PC-9 (cell line): ENCODE data around the gene INTU.

Source experiments
- EZH2 ChIP-seq: fragments of 200-600 bp; sonication (generic); IDR thresholded peaks from 2 replicates; pipeline ENCODE4 v1.8.0; 2017; ENCODE audit warnings: antibody characterized with exemption, low read depth
- TF ChIP-seq, protein P1 (sequence below): fragments of 200-600 bp; sonication (generic); conservative IDR thresholded peaks from 2 replicates; pipeline ENCODE4 v1.6.1; 2017; ENCODE audit warnings: mixed run types, antibody characterized with exemption, mild to moderate bottlenecking, moderate library complexity

DNA sequence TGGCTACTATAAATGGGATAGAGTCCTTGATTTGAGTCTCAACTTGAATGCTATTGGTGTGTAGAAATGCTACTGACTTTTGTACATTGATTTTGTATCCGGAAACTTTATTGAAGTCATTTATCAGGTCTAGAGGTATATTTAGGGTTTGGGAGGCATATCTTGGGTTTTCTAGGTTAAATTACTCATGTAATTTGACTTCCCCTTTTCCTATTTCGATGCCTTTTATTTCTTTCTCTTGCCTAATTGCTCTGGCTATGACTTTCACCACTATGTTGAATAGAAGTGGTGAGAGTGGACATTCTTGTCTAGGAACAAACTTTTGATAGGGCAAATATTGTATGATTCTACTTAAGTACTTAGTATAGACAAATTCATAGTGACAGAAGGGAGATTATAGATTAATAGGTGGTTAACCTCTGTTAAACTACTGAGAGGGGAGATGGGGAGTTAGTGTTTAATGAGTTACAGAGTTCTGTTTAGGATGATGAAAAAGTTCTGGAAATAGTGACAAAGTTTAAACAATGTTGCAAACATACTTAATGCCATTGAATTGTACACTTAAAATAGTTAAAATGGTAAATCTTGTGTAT lies 126.6 kb downstream of the INTU start:
- no peak for TF ChIP-seq EZH2
- TF ChIP-seq, protein P1, sequence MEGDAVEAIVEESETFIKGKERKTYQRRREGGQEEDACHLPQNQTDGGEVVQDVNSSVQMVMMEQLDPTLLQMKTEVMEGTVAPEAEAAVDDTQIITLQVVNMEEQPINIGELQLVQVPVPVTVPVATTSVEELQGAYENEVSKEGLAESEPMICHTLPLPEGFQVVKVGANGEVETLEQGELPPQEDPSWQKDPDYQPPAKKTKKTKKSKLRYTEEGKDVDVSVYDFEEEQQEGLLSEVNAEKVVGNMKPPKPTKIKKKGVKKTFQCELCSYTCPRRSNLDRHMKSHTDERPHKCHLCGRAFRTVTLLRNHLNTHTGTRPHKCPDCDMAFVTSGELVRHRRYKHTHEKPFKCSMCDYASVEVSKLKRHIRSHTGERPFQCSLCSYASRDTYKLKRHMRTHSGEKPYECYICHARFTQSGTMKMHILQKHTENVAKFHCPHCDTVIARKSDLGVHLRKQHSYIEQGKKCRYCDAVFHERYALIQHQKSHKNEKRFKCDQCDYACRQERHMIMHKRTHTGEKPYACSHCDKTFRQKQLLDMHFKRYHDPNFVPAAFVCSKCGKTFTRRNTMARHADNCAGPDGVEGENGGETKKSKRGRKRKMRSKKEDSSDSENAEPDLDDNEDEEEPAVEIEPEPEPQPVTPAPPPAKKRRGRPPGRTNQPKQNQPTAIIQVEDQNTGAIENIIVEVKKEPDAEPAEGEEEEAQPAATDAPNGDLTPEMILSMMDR: no peak
